ENCODE data around the gene LPIN1.

Gene LPIN1

DNA sequence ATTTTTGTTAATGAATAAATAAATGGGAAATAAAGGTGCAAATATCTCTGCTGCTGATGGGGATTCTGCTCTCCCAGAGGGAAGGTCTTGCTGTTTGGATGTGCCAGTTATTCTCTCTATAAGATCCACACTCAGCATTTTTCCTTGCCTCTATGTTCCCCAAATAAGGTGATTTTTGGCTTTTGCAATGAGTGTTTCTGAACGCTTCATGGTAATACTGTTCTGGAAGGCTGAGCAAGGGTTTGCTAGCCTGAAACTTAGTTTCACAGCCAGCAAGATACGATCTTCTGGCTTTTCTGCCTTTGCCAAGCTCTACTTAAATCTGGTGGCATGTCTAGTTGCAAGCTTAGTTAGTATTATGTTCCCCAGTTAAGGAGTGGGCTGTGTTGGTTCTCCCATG, 114.6 kb downstream of the LPIN1 start:
- TF ChIP-seq SIN3A (IDR thresholded peaks at IDR 0.05; ENCODE audit: borderline replicate concordance, insufficient read depth, low read length) (no peak), POLR2AphosphoS5 (IDR thresholded peaks at IDR 0.05; ENCODE audit: low read depth, low read length) (no peak), TAF1 (IDR thresholded peaks at IDR 0.05; ENCODE audit: borderline replicate concordance, insufficient read depth, low read length) (no peak), FOXP2 (optimal IDR thresholded peaks at IDR 0.05; ENCODE audit: borderline replicate concordance, extremely low read depth, extremely low read length, insufficient read depth) (no peak)
- TF ChIP-seq, protein P1, sequence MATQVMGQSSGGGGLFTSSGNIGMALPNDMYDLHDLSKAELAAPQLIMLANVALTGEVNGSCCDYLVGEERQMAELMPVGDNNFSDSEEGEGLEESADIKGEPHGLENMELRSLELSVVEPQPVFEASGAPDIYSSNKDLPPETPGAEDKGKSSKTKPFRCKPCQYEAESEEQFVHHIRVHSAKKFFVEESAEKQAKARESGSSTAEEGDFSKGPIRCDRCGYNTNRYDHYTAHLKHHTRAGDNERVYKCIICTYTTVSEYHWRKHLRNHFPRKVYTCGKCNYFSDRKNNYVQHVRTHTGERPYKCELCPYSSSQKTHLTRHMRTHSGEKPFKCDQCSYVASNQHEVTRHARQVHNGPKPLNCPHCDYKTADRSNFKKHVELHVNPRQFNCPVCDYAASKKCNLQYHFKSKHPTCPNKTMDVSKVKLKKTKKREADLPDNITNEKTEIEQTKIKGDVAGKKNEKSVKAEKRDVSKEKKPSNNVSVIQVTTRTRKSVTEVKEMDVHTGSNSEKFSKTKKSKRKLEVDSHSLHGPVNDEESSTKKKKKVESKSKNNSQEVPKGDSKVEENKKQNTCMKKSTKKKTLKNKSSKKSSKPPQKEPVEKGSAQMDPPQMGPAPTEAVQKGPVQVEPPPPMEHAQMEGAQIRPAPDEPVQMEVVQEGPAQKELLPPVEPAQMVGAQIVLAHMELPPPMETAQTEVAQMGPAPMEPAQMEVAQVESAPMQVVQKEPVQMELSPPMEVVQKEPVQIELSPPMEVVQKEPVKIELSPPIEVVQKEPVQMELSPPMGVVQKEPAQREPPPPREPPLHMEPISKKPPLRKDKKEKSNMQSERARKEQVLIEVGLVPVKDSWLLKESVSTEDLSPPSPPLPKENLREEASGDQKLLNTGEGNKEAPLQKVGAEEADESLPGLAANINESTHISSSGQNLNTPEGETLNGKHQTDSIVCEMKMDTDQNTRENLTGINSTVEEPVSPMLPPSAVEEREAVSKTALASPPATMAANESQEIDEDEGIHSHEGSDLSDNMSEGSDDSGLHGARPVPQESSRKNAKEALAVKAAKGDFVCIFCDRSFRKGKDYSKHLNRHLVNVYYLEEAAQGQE (IDR thresholded peaks at IDR 0.05; ENCODE audit: insufficient read depth in 1 of 2, low read depth in 2 of 2, low read length in 2 of 2) = no peak

- TF ChIP-seq POLR2AphosphoS5 (IDR thresholded peaks at IDR 0.05; ENCODE audit: low read depth, low read length) (no peak), FOXP2 (optimal IDR thresholded peaks at IDR 0.05; ENCODE audit: borderline replicate concordance, extremely low read depth, extremely low read length, insufficient read depth) (no peak), TAF1 (IDR thresholded peaks at IDR 0.05; ENCODE audit: borderline replicate concordance, insufficient read depth, low read length) (no peak), SIN3A (IDR thresholded peaks at IDR 0.05; ENCODE audit: borderline replicate concordance, insufficient read depth, low read length) (no peak)
- TF ChIP-seq, protein P1 (IDR thresholded peaks at IDR 0.05; ENCODE audit: insufficient read depth in 1 of 2, low read depth in 2 of 2, low read length in 2 of 2) = no peak
These were observed 115.6 kb downstream of the LPIN1 start for GRCh38 chr2:11862049-11862448.

GRCh38 chr2:11863103-11863502, 116.7 kb downstream of the LPIN1 start:
- TF ChIP-seq POLR2AphosphoS5 (IDR thresholded peaks at IDR 0.05; ENCODE audit: low read depth, low read length) (no peak), FOXP2 (optimal IDR thresholded peaks at IDR 0.05; ENCODE audit: borderline replicate concordance, extremely low read depth, extremely low read length, insufficient read depth) (no peak), TAF1 (IDR thresholded peaks at IDR 0.05; ENCODE audit: borderline replicate concordance, insufficient read depth, low read length) (no peak), SIN3A (IDR thresholded peaks at IDR 0.05; ENCODE audit: borderline replicate concordance, insufficient read depth, low read length) (no peak)
- TF ChIP-seq, protein P1 (IDR thresholded peaks at IDR 0.05; ENCODE audit: insufficient read depth in 1 of 2, low read depth in 2 of 2, low read length in 2 of 2) = no peak

- TF ChIP-seq TAF1 (IDR thresholded peaks at IDR 0.05; ENCODE audit: borderline replicate concordance, insufficient read depth, low read length) (no peak), SIN3A (IDR thresholded peaks at IDR 0.05; ENCODE audit: borderline replicate concordance, insufficient read depth, low read length) (no peak), POLR2AphosphoS5 (IDR thresholded peaks at IDR 0.05; ENCODE audit: low read depth, low read length) (no peak), FOXP2 (optimal IDR thresholded peaks at IDR 0.05; ENCODE audit: borderline replicate concordance, extremely low read depth, extremely low read length, insufficient read depth) (peak; percentile 69)
- TF ChIP-seq, protein P1 (IDR thresholded peaks at IDR 0.05; ENCODE audit: insufficient read depth in 1 of 2, low read depth in 2 of 2, low read length in 2 of 2) = peak in 1 of 2 experiments; percentile 50; a peak in 1 of 4 replicates
These were observed 117.3 kb downstream of the LPIN1 start for GRCh38 chr2:11863513-11864328.
